Testis (tissue), 3 donors: ENCODE data around the gene PPA1. TPM values are rescaled to one million over a fixed set of nuclear protein-coding genes. Genes with fewer than 3 reads are reported as not detected.

Experiments used
- DNase-seq: peaks from one replicate; pipeline ENCODE4 v3.0.0-alpha.2; 2019
- H3K27ac ChIP-seq, 2 donors: fragments of 200-600 bp; sonication (generic); one replicate each; pipeline ENCODE4 v1.5.1; 2019
- H3K27me3 ChIP-seq: fragments of 200-600 bp; sonication (generic); one replicate; pipeline ENCODE4 v1.5.1; 2019
- H3K36me3 ChIP-seq: fragments of 200-600 bp; sonication (generic); one replicate; pipeline ENCODE4 v1.5.1; 2017; ENCODE audit warnings: low read depth; ENCODE audit errors: missing control alignments
- H3K4me1 ChIP-seq: fragments of 200-600 bp; sonication (generic); one replicate; pipeline ENCODE4 v1.5.1; 2019
- H3K4me3 ChIP-seq, 2 donors: fragments of 200-600 bp; sonication (generic); one replicate each; pipeline ENCODE4 v1.5.1; 2017 to 2019
- H3K9me3 ChIP-seq: fragments of 200-600 bp; sonication (generic); one replicate; pipeline ENCODE4 v1.5.1; 2017
- POLR2A ChIP-seq: fragments of 450-650 bp; IDR thresholded peaks from one replicate; pipeline ENCODE4 v1.6.1; 2017; ENCODE audit warnings: antibody characterized with exemption, mild to moderate bottlenecking, moderate library complexity
- WGBS, 2 donors: methylation state at CpG; one replicate each; pipeline ENCODE4 v1.1.5; 2018; 5-methylcytosine and 5-hydroxymethylcytosine counted together
- intact Hi-C: fragments of 100-400 bp; cut with DNase I; formaldehyde crosslinking; loops from one replicate; pipeline ENCODE4 v1.15.1; 2023; ENCODE audit warnings: low total_unique reads
- polyA plus RNA-seq: library from polyadenylated mRNA; stranded (reverse); fragments of 350-450 nt; fragmentation: Illumina TruSeq; extraction: RNeasy Lipid Tissue Mini Kit (QIAGEN cat#74804); gene quantifications from one replicate; pipeline ENCODE4 v1.2.3, GENCODE V29; 2014; ENCODE audit warnings: low read depth, low replicate concordance; ENCODE audit not compliant: insufficient read depth
- total RNA-seq, 2 donors: library from RNA; depleted of rRNA; stranded (reverse); fragments of >200 nt; gene quantifications; one replicate each; pipeline ENCODE4 v1.2.3, GENCODE V29; 2016
- TF ChIP-seq, protein P1 (sequence below), 3 experiments: fragments of 450-650 bp in 2 of 3; fragments of 200-600 bp in 1 of 3; sonication (generic) in 1 of 3; IDR thresholded peaks; one replicate each; pipeline ENCODE4 v1.5.1; 2016 to 2019; ENCODE audit warnings: antibody characterized with exemption in 3 of 3, mild to moderate bottlenecking in 2 of 3, moderate library complexity in 1 of 3

PPA1 gene
- total and polyA plus RNA-seq, 3 donors from 2014 or later, result 110 to 143 (median 136) TPM

DNA sequence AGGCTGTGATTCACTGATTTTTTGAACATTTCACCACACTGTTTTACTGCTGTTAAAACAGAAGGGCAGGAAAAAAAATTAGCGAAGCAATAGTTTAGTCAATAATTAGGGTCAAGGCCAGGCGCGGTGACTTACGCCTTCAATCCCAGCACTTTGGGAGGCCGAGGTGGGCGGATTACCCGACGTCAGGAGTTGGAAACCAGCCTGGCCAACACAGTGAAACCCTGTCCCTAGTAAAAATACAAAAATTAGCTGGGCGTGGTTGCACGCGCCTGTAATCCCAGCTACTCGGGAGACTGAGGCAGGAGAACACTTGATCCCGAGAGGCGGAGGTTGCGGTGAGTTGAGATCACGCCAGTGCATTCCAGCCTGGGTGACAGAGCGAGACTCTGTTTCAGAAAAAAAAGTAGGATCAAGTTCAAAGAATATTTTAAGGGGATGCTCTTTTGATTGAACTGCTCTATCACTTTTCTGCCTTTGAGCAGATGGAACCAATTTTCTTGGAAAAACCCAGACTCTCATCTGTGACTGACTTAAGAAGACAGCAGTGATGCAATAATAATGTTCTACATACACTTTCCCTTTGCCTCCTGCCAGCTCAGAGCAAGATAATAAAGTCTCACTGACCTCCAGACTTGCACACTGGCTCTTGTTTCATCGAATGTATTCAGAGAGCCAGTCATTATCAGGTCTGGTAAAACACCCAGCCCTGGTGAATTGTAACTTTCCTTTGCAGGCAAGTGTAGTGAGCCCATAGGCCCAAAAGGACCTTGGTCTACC, 1.6 kb upstream of the PPA1 start:
- Histone ChIP-seq H3K4me3 (no peak overlapping the region), H3K36me3 (no peaks in the 10 kb centered on the region), H3K27me3 (no peaks in the 10 kb centered on the region), H3K27ac (peak overlapping the region; percentile 69 to 75), H3K4me1 (peaks cover 14% of the 10 kb centered on the region), H3K9me3 (no peaks in the 10 kb centered on the region)
- TF ChIP-seq, protein P1, sequence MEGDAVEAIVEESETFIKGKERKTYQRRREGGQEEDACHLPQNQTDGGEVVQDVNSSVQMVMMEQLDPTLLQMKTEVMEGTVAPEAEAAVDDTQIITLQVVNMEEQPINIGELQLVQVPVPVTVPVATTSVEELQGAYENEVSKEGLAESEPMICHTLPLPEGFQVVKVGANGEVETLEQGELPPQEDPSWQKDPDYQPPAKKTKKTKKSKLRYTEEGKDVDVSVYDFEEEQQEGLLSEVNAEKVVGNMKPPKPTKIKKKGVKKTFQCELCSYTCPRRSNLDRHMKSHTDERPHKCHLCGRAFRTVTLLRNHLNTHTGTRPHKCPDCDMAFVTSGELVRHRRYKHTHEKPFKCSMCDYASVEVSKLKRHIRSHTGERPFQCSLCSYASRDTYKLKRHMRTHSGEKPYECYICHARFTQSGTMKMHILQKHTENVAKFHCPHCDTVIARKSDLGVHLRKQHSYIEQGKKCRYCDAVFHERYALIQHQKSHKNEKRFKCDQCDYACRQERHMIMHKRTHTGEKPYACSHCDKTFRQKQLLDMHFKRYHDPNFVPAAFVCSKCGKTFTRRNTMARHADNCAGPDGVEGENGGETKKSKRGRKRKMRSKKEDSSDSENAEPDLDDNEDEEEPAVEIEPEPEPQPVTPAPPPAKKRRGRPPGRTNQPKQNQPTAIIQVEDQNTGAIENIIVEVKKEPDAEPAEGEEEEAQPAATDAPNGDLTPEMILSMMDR (IDR thresholded peaks at IDR 0.05), result no peak
- no peak for TF ChIP-seq POLR2A
- WGBS, 2 donors, result 53 to 61% methylated on average over 18 of the region's 18 CpGs
- peak; percentile 71 for DNase-seq
- intact Hi-C loops, result no loop called here

DNA sequence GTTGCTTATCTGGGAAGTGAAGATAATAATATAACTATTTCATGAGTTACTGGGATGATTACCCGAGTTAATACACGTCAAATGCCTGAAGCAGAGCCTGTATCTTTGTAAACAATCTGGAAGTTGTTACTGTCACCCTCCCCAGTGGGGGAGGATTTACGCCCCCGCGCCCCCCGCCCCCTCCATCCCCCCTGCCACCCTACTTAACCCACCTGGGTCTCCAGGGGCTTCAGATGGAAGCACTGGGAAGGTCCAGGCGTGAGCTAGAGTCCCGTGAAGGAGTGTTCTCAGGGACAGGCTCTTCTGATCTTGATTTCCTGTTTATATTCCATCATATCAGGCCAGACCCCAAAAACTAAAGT, 691 bp upstream of the PPA1 start:
- Histone ChIP-seq H3K4me3 (peak overlapping the region; percentile 88 to 90), H3K27ac (peak overlapping the region; percentile 41 to 75), H3K36me3 (no peaks in the 10 kb centered on the region), H3K9me3 (no peaks in the 10 kb centered on the region), H3K27me3 (no peaks in the 10 kb centered on the region), H3K4me1 (peaks cover 14% of the 10 kb centered on the region)
- no peak for TF ChIP-seq POLR2A
- TF ChIP-seq, protein P1 (IDR thresholded peaks at IDR 0.05), result no peak
- 14 to 24% methylated on average over 8 of the region's 8 CpGs for WGBS, 2 donors
- intact Hi-C loops, result no loop called here
- DNase-seq, result no peak

DNA sequence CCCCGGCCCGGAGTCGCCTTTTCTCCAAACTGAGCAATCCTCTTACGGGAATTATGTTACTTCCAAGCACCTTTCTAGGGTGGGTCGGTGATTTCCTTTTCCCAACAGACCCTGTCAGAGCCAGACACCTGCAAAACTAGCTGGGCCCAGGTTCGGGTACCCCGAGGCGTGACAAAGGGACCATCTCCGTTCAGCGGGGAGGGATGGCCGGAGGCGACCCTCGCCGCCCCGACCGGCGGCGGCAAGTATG, 445 bp downstream of the PPA1 start:
- WGBS, 2 donors, result 0 to 3% methylated on average over 8 to 18 of the region's 18 CpGs
- TF ChIP-seq, protein P1 (IDR thresholded peaks at IDR 0.05), result no peak
- no peak for TF ChIP-seq POLR2A
- Histone ChIP-seq H3K27me3 (no peaks in the 10 kb centered on the region), H3K4me3 (peak overlapping the region; percentile 88 to 90), H3K36me3 (no peaks in the 10 kb centered on the region), H3K4me1 (peaks cover 14% of the 10 kb centered on the region), H3K9me3 (no peaks in the 10 kb centered on the region), H3K27ac (peak overlapping the region; percentile 64 to 75)
- no peak for DNase-seq
- intact Hi-C loops, result no loop called here

DNA sequence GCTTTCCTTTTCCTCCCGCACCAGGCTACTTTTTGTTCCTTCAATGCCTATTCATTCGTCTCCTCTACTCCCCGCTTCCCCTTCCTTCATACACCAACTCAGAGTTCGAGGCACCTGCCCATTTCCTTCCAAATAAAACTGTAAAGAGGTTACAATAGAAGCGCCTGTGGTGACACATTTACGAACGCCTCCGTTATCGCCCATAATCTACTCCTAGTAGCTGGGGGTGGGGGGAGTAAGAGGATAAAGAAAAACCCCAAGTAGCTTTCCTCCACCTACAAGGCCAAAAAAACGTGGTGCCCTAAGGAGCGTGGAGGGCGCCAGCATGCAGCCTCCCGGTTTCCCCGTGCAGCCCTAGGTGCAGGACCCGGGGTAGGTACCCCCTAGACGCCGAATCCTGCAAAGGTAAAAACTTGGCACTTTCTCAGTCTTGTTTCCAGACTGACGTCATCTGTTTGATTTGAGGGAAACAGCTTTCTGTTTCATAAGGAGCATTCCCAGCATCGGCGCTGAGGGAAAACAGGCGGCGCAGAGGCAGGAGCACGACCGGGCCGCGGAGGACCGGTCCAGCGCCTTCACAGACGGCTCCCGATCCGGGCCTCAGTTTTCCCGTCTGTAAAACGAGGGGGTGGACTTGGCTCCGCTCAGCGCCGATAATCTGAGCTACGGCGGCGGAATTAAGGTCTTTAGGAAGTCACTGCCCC, 922 bp downstream of the PPA1 start:
- peak; percentile 39 for DNase-seq
- Histone ChIP-seq H3K27me3 (no peaks in the 10 kb centered on the region), H3K4me3 (peak overlapping the region; percentile 88 to 90), H3K9me3 (no peaks in the 10 kb centered on the region), H3K36me3 (no peaks in the 10 kb centered on the region), H3K27ac (peak overlapping the region; percentile 64 to 75), H3K4me1 (peaks cover 14% of the 10 kb centered on the region)
- 6 to 9% methylated on average over 18 to 39 of the region's 39 CpGs for WGBS, 2 donors
- TF ChIP-seq POLR2A, result no peak
- TF ChIP-seq, protein P1 (IDR thresholded peaks at IDR 0.05), result no peak
- intact Hi-C loops, result no loop called here
